ENCODE measurements around the gene CDIPT. TPM values are rescaled to one million over a fixed set of nuclear protein-coding genes. Genes with fewer than 3 reads are reported as not detected.

The CDIPT gene
- total and polyA plus RNA-seq, 10 of the 15 experiments (the other 5 are each of a cell fraction or from before 2014, with no cell fraction given), result 0.87 to 36.4 (median 27.1) TPM

GRCh38 chr16:29815793-29816693 is 47.0 kb downstream of the CDIPT start, which contains the start of gene PAGR1 (continued):
- TF ChIP-seq PKNOX1 (IDR thresholded peaks at IDR 0.05), result peak; percentile 53; the same call in 1 of the 2 replicates
- TF ChIP-seq EGR1 (IDR thresholded peaks at IDR 0.05; ENCODE audit: borderline replicate concordance in 1 of 2, low read depth in 2 of 2, low read length in 2 of 2), result peak; percentile 36 to 37; a peak in 2 of 3 replicates
- no peak for TF ChIP-seq SP1 (IDR thresholded peaks at IDR 0.05; ENCODE audit: low read depth, low read length)
- TF ChIP-seq STAT1 (conservative IDR thresholded peaks at IDR 0.05), result peak; percentile 92; the same call in 1 of the 2 replicates
- TF ChIP-seq EED (IDR thresholded peaks at IDR 0.05; ENCODE audit: low read depth), result peak; percentile 19; the same call in 1 of the 2 replicates
- peak; percentile 89 for TF ChIP-seq GATAD2B (conservative IDR thresholded peaks at IDR 0.05; ENCODE audit: low read depth)
- TF ChIP-seq ETV6 (conservative IDR thresholded peaks at IDR 0.05 in 1 of 2, IDR thresholded peaks at IDR 0.05 in 1 of 2; ENCODE audit: borderline replicate concordance in 1 of 2, low read depth in 1 of 2), result no peak
- TF ChIP-seq FOXK2 (IDR thresholded peaks at IDR 0.05), result no peak; the same call in 1 of the 2 replicates
- peak; percentile 88 for TF ChIP-seq MXI1 (IDR thresholded peaks at IDR 0.05; ENCODE audit: low read depth, low read length)
- TF ChIP-seq EP300 (IDR thresholded peaks at IDR 0.05; ENCODE audit: borderline replicate concordance in 1 of 2, control insufficient read depth in 1 of 2, low read depth in 2 of 2, low read length in 2 of 2), result peak in 1 of 2 experiments; percentile 11; a peak in 1 of 4 replicates
- peak; percentile 92 for TF ChIP-seq POLR2AphosphoS2 (IDR thresholded peaks at IDR 0.05; ENCODE audit: low read depth, low read length)
- TF ChIP-seq, protein P1, sequence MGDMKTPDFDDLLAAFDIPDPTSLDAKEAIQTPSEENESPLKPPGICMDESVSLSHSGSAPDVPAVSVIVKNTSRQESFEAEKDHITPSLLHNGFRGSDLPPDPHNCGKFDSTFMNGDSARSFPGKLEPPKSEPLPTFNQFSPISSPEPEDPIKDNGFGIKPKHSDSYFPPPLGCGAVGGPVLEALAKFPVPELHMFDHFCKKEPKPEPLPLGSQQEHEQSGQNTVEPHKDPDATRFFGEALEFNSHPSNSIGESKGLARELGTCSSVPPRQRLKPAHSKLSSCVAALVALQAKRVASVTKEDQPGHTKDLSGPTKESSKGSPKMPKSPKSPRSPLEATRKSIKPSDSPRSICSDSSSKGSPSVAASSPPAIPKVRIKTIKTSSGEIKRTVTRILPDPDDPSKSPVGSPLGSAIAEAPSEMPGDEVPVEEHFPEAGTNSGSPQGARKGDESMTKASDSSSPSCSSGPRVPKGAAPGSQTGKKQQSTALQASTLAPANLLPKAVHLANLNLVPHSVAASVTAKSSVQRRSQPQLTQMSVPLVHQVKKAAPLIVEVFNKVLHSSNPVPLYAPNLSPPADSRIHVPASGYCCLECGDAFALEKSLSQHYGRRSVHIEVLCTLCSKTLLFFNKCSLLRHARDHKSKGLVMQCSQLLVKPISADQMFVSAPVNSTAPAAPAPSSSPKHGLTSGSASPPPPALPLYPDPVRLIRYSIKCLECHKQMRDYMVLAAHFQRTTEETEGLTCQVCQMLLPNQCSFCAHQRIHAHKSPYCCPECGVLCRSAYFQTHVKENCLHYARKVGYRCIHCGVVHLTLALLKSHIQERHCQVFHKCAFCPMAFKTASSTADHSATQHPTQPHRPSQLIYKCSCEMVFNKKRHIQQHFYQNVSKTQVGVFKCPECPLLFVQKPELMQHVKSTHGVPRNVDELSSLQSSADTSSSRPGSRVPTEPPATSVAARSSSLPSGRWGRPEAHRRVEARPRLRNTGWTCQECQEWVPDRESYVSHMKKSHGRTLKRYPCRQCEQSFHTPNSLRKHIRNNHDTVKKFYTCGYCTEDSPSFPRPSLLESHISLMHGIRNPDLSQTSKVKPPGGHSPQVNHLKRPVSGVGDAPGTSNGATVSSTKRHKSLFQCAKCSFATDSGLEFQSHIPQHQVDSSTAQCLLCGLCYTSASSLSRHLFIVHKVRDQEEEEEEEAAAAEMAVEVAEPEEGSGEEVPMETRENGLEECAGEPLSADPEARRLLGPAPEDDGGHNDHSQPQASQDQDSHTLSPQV (IDR thresholded peaks at IDR 0.05), result 0 out of 2 replicates have a peak, but pooled peaks have one; percentile 56
- no peak for TF ChIP-seq ASH2L (IDR thresholded peaks at IDR 0.05; ENCODE audit: borderline replicate concordance, low read depth)
- no peak for TF ChIP-seq ZNF24 (IDR thresholded peaks at IDR 0.05)
- TF ChIP-seq RELA (IDR thresholded peaks at IDR 0.05; ENCODE audit: borderline replicate concordance, partially characterized antibody), result peak; percentile 34
- no peak; the same call in none of the 2 replicates for TF ChIP-seq CHD1 (IDR thresholded peaks at IDR 0.05; ENCODE audit: low read depth, low read length)
- TF ChIP-seq, protein P2, sequence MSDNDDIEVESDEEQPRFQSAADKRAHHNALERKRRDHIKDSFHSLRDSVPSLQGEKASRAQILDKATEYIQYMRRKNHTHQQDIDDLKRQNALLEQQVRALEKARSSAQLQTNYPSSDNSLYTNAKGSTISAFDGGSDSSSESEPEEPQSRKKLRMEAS (IDR thresholded peaks at IDR 0.05; ENCODE audit: low read depth, low read length), result peak; percentile 61; the same call in 1 of the 2 replicates
- no peak; the same call in 1 of the 2 replicates for TF ChIP-seq MYB (IDR thresholded peaks at IDR 0.05; ENCODE audit: borderline replicate concordance, low read depth, low read length)
- TF ChIP-seq RUNX3 (IDR thresholded peaks at IDR 0.05; ENCODE audit: low read length), result no peak
- peak; percentile 100 for TF ChIP-seq MEF2B (IDR thresholded peaks at IDR 0.05; ENCODE audit: partially characterized antibody, poor library complexity, severe bottlenecking)
